GM12864 (cell line): Measurements from ENCODE around the gene MYO9B.

Experiments
- DNase-seq: peaks from one replicate; pipeline ENCODE4 v3.0.0-alpha.2; 2011; ENCODE audit warnings: low read depth
- H3K4me3 ChIP-seq: 2 replicates; pipeline ENCODE4 v1.5.1; 2011; ENCODE audit warnings: mild to moderate bottlenecking, low read depth, low read length, control low read depth
- TF ChIP-seq, protein P1 (sequence below): IDR thresholded peaks from 2 replicates; pipeline ENCODE4 v1.5.1; 2011; ENCODE audit warnings: low read depth, mild to moderate bottlenecking, moderate library complexity, low read length, control low read depth, inconsistent platforms; ENCODE audit errors: missing control alignments

MYO9B gene

DNA sequence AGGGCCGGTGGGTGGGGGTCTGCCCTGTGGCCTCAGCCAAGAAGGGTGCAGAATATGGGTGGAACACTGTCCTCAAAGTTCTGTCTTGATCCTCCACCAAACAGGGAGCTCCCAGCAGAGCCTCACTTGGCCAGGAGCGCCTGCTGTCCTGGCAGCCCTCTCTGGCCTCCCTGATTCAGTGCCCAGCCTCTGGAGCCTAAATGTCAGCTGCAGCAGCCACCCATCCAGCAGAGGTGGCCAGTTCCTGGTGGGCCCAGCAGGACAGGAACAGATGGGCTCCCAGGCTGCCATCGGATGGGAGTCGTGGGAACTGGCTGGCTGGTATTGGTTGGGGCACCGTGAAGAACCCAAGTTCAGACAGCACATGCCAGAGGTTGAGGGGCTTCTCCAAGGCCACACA, 137.8 kb downstream of the MYO9B start:
- no peak for DNase-seq
- TF ChIP-seq, protein P1, sequence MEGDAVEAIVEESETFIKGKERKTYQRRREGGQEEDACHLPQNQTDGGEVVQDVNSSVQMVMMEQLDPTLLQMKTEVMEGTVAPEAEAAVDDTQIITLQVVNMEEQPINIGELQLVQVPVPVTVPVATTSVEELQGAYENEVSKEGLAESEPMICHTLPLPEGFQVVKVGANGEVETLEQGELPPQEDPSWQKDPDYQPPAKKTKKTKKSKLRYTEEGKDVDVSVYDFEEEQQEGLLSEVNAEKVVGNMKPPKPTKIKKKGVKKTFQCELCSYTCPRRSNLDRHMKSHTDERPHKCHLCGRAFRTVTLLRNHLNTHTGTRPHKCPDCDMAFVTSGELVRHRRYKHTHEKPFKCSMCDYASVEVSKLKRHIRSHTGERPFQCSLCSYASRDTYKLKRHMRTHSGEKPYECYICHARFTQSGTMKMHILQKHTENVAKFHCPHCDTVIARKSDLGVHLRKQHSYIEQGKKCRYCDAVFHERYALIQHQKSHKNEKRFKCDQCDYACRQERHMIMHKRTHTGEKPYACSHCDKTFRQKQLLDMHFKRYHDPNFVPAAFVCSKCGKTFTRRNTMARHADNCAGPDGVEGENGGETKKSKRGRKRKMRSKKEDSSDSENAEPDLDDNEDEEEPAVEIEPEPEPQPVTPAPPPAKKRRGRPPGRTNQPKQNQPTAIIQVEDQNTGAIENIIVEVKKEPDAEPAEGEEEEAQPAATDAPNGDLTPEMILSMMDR, result no peak
- no peak overlapping the region for H3K4me3 ChIP-seq

DNA sequence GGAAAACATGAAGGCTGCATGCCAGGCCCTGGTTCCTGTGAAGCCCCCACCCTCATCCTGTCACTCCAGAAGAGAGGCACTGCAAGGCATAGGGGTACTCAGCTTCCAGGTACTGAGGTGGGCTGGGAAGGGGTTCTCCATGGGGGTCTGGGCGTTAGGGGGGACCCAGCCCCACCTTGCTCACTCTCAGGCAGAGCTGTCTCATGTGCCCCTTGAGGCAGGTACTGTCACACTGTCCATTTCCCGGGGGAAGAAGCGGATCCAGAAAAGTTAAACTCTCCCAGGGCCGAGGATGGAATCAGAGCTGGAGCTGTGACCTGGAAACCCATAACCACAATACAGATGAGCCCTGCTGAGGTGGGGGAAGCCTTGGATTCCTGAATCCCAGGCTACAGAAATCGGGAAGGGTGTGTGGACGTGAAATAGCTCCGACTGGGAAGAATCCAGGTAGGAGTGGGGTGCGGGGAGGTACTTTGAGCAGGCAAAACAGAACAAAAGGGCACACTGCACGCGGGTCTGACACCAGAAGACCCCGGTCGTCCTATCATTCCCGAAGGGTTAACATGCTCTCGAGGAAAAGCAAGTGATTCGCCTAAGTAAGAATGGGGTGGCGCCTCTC, 139.0 kb downstream of the MYO9B start:
- TF ChIP-seq, protein P1, result no peak

DNA sequence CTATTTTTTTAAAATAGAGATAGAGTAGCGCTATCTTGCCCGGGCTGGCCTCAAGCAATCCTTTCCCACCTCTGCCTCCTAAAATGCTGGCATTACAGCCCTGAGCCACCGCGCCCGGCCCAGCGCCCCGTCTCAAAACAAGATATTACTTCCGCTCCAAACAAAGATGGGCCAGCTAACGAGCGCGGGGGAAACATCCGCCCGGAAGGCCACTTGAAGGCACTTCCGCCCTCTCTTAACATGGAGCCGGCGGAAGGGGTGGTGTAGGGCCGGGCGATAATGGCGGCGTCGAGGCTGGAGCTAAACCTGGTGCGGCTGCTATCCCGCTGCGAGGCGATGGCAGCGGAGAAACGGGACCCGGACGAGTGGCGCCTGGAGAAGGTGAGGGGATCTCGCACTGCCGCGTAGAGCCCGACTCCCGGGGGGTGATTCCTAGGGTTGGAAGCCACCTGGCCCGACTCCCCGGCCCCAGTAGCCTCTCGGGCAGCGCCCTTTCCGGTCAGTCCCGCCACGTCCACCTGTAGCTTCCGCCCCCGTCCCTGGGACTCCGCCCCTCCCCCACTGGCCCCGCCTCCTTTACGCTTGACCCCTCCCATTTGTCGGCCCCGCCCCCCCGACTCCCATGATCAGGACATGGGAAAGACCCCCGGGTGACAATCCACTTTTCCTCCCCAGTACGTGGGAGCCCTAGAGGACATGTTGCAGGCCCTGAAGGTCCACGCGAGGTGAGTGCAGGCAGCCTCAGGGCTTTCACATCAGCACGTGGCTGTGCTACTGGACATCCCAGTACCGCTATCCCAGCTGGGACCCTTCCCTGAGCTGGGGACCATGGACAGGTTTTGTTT, 139.8 kb downstream of the MYO9B start, which contains the start of gene USE1:
TSS of gene USE1 (plus strand) at position 231 of the 845 bp plus-strand sequence. CDS start at position 280, 49 bp downstream.
- TF ChIP-seq, protein P1, result no peak
- peak within 1 kb of the TSS; percentile 65 for H3K4me3 ChIP-seq
- peak; percentile 76 for DNase-seq

More for the DNA sequence above, 139.0 kb downstream of the MYO9B start:
- DNase-seq, result no peak
- peak overlapping the region; percentile 65 for H3K4me3 ChIP-seq

DNA sequence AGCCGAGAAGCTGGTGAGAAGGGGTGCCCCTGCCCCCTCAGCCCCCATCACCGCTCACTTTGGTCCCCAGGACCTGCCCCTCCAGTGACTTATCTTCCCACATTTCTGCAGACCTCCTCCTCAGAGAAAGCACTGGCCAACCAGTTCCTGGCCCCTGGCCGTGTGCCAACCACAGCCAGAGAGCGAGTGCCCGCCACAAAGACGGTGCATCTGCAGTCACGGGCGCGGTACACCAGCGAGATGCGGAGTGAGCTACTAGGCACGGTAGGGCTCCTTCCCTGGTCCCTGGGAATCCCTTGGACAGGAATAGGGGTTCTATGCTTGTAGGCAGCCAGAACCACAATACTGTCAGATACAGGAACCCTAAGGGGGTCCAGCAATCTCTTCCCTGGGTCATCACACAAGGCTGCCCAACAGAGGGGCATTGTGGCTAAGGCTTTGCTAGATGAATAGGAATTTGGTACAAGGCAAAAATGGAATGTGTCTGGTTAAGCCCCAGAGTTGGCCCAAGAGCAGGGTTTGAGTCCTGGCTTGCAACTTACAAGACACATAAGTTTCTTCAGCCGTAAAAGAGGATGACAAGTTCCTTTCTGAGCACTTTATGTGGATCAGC, 140.6 kb downstream of the MYO9B start:
- TF ChIP-seq, protein P1, result no peak
- DNase-seq, result no peak
- no peak overlapping the region for H3K4me3 ChIP-seq

DNA sequence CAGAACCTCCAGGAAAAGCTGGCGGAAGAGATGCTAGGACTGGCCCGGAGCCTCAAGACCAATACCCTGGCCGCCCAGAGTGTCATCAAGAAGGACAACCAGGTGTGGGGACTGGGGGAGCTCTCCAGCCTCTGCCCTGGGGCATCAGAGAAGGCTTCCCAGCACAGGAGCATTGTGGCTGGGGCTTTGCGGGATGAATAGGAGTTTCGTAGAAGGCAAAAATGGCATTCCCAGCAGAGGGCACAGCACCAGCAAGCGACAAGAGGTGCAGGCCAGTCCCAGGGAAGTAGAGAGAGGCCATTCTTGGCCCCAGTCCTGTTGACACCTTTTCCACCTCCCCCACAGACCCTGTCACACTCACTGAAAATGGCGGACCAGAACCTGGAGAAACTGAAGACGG, 143.7 kb downstream of the MYO9B start:
- TF ChIP-seq, protein P1, result no peak
- no peak for DNase-seq
- no peak overlapping the region for H3K4me3 ChIP-seq

DNA sequence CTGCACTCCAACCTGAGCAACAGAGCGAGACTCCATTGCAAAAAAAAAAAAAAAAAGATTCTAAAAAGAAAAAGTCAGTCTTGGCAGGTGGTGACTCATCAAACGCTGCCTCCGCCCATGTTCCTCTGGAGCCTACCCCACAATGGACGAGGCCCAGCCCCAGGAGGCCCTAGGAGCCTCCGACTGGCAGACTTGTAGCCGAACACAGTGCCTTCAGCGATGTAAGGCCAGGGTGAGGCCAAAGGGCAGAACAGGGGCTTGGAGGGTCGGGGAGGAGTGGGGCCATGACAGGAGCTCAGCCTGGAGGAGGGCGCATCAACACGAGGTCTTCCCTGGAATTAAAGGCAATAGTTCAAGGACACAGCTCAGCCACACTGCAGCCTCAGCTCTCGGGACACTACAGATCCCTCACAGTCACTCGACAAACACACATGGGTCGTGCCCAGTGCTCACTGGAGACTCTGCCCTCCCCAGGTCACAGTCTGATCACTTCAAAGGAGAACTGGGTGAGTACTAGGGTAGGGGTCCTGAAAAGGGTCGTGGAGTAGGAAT, 144.7 kb downstream of the MYO9B start:
- no peak for DNase-seq
- TF ChIP-seq, protein P1, result no peak
- H3K4me3 ChIP-seq, result no peak overlapping the region
